ENCODE data around the gene RPS29. TPM values are rescaled to one million over a fixed set of nuclear protein-coding genes. Genes with fewer than 3 reads are reported as not detected.

Gene RPS29
- total and polyA plus RNA-seq, 9 of the 15 experiments (the other 6 are each of a cell fraction or from before 2014, with no cell fraction given), result 1,545 to 5,012 (median 2,448) TPM

DNA sequence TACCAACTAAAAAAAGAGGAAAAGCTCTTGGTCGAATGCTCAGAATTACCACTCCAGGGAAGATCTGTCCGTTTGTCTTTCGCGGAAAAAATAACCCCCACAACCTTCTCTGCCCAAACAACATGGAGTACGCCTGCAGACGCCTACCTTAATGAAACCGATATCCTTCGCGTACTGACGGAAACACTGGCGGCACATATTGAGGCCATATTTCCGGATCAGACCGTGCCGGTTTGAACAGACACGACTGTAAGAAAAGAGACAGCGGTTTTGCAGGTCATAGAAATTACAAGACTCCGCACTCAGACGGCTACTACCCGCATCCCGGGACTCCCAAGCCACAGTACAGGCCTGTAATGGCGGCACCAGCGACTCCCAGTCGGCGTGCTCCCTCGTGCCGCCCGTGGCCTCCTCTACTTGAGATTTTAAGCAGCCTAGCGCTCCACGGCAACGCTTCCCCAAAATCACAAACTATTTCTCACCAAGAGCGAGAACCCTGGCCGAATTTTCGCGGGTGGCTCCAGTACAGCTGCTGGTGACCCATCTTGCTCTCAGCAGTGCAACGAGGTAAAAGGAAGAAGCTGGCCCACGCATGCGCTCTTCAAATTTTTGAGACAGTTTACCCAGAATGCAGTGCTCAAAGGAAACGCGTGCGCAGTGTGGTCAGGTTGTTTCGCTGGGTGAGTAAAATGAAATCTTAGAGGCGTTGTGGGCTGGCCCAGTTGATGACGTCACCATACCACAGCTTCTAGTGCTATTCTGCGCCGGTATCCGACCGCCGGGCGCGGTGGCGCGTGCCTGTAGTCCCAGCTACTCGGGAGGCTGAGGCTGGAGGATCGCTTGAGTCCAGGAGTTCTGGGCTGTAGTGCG, at the start of gene RPS29 (continued):
- TF ChIP-seq, protein P1, sequence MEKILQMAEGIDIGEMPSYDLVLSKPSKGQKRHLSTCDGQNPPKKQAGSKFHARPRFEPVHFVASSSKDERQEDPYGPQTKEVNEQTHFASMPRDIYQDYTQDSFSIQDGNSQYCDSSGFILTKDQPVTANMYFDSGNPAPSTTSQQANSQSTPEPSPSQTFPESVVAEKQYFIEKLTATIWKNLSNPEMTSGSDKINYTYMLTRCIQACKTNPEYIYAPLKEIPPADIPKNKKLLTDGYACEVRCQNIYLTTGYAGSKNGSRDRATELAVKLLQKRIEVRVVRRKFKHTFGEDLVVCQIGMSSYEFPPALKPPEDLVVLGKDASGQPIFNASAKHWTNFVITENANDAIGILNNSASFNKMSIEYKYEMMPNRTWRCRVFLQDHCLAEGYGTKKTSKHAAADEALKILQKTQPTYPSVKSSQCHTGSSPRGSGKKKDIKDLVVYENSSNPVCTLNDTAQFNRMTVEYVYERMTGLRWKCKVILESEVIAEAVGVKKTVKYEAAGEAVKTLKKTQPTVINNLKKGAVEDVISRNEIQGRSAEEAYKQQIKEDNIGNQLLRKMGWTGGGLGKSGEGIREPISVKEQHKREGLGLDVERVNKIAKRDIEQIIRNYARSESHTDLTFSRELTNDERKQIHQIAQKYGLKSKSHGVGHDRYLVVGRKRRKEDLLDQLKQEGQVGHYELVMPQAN (IDR thresholded peaks at IDR 0.05; ENCODE audit: borderline replicate concordance), result peak; percentile 56; the same call in 1 of the 2 replicates
- peak; percentile 44; the same call in 1 of the 2 replicates for TF ChIP-seq BHLHE40 (IDR thresholded peaks at IDR 0.05; ENCODE audit: low read length)
- 0 out of 4 replicates have a peak, but pooled peaks of 1 of the 2 experiments have one; percentile 21 for TF ChIP-seq SIN3A (IDR thresholded peaks at IDR 0.05; ENCODE audit: borderline replicate concordance in 2 of 2, control insufficient read depth in 1 of 2, low read depth in 2 of 2, low read length in 2 of 2)
- TF ChIP-seq ATF1 (CRISPR knock-in tag; IDR thresholded peaks at IDR 0.05), result peak; percentile 66
- peak; percentile 99 for TF ChIP-seq ATF1 (tag; IDR thresholded peaks at IDR 0.05)
- peak; percentile 66 to 81 for TF ChIP-seq MNT (conservative IDR thresholded peaks at IDR 0.05)
- no peak for TF ChIP-seq ZNF175 (CRISPR knock-in tag; IDR thresholded peaks at IDR 0.05; ENCODE audit: low read depth)
- TF ChIP-seq EGR1 (conservative IDR thresholded peaks at IDR 0.05), result peak; percentile 24; the same call in 1 of the 2 replicates
- peak; percentile 97 for TF ChIP-seq CREM (IDR thresholded peaks at IDR 0.05; ENCODE audit: low read depth)
- TF ChIP-seq, protein P2, sequence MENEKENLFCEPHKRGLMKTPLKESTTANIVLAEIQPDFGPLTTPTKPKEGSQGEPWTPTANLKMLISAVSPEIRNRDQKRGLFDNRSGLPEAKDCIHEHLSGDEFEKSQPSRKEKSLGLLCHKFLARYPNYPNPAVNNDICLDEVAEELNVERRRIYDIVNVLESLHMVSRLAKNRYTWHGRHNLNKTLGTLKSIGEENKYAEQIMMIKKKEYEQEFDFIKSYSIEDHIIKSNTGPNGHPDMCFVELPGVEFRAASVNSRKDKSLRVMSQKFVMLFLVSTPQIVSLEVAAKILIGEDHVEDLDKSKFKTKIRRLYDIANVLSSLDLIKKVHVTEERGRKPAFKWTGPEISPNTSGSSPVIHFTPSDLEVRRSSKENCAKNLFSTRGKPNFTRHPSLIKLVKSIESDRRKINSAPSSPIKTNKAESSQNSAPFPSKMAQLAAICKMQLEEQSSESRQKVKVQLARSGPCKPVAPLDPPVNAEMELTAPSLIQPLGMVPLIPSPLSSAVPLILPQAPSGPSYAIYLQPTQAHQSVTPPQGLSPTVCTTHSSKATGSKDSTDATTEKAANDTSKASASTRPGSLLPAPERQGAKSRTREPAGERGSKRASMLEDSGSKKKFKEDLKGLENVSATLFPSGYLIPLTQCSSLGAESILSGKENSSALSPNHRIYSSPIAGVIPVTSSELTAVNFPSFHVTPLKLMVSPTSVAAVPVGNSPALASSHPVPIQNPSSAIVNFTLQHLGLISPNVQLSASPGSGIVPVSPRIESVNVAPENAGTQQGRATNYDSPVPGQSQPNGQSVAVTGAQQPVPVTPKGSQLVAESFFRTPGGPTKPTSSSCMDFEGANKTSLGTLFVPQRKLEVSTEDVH (IDR thresholded peaks at IDR 0.05; ENCODE audit: low read depth, partially characterized antibody), result no peak
- no peak for TF ChIP-seq ARID2 (IDR thresholded peaks at IDR 0.05)
- TF ChIP-seq, protein P3, sequence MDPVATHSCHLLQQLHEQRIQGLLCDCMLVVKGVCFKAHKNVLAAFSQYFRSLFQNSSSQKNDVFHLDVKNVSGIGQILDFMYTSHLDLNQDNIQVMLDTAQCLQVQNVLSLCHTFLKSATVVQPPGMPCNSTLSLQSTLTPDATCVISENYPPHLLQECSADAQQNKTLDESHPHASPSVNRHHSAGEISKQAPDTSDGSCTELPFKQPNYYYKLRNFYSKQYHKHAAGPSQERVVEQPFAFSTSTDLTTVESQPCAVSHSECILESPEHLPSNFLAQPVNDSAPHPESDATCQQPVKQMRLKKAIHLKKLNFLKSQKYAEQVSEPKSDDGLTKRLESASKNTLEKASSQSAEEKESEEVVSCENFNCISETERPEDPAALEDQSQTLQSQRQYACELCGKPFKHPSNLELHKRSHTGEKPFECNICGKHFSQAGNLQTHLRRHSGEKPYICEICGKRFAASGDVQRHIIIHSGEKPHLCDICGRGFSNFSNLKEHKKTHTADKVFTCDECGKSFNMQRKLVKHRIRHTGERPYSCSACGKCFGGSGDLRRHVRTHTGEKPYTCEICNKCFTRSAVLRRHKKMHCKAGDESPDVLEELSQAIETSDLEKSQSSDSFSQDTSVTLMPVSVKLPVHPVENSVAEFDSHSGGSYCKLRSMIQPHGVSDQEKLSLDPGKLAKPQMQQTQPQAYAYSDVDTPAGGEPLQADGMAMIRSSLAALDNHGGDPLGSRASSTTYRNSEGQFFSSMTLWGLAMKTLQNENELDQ (CRISPR knock-in tag; IDR thresholded peaks at IDR 0.05; ENCODE audit: borderline replicate concordance), result no peak
- peak; percentile 77; the same call in 1 of the 2 replicates for TF ChIP-seq ESRRA (IDR thresholded peaks at IDR 0.05; ENCODE audit: borderline replicate concordance, low read depth)
- 0 out of 4 replicates have a peak, but pooled peaks have one; percentile 7 to 29 for TF ChIP-seq TBL1XR1 (IDR thresholded peaks at IDR 0.05; ENCODE audit: low read length in 2 of 2)
- TF ChIP-seq JUND (IDR thresholded peaks at IDR 0.05; ENCODE audit: borderline replicate concordance, low read depth, low read length), result peak; percentile 99
- peak; percentile 98 for TF ChIP-seq JUND (tag; IDR thresholded peaks at IDR 0.05; ENCODE audit: borderline replicate concordance, low read depth, low read length)
